ENCODE results near the gene ESRRA. TPM values are rescaled to one million over a fixed set of nuclear protein-coding genes. Genes with fewer than 3 reads are reported as not detected.
"Not testable (repeated sequence)": the region's sequence is repeated elsewhere in the genome, so short reads cannot be mapped to it uniquely, and the experiment has no call there.

The ESRRA gene
- total RNA-seq, 2 experiments from 2014 or later: 46.6 to 54.0 TPM

DNA sequence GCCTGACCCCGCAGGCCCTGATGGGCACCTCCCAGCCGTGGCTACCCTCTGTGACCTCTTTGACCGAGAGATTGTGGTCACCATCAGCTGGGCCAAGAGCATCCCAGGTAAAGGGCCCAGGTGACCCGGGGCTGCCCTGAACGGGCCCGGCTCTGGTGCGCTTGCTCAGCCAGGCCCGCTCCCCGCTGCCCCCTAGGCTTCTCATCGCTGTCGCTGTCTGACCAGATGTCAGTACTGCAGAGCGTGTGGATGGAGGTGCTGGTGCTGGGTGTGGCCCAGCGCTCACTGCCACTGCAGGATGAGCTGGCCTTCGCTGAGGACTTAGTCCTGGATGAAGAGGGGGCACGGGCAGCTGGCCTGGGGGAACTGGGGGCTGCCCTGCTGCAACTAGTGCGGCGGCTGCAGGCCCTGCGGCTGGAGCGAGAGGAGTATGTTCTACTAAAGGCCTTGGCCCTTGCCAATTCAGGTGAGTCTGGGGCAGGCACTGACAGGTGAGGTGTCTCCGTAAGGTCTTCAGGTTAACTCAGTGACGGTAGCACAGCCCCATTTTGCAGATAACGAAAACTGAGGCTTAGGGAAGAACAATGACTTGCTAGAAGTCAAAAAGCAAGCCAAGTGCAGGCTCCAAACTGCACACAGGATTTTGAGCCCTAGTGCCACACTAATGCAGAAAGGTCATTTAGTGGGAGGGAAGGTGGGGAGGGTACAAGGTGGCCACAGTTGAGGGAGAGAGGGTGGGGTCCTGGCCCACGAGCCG lies 9.7 kb downstream of the ESRRA start:
- Mint-ChIP-seq H3K36me3 (peaks cover 22% of the 10 kb centered on the region), H3K27ac (no peak overlapping the region), H3K4me3 (no peak overlapping the region), H3K27me3 (no peaks in the 10 kb centered on the region), H3K9me3 (ENCODE audit: low read depth) (no peaks in the 10 kb centered on the region), H3K4me1 (peaks cover 50% of the 10 kb centered on the region)
- CTCF ChIA-PET: no interaction called here
- DNase-seq: peak; percentile 40
- ATAC-seq: no peak

DNA sequence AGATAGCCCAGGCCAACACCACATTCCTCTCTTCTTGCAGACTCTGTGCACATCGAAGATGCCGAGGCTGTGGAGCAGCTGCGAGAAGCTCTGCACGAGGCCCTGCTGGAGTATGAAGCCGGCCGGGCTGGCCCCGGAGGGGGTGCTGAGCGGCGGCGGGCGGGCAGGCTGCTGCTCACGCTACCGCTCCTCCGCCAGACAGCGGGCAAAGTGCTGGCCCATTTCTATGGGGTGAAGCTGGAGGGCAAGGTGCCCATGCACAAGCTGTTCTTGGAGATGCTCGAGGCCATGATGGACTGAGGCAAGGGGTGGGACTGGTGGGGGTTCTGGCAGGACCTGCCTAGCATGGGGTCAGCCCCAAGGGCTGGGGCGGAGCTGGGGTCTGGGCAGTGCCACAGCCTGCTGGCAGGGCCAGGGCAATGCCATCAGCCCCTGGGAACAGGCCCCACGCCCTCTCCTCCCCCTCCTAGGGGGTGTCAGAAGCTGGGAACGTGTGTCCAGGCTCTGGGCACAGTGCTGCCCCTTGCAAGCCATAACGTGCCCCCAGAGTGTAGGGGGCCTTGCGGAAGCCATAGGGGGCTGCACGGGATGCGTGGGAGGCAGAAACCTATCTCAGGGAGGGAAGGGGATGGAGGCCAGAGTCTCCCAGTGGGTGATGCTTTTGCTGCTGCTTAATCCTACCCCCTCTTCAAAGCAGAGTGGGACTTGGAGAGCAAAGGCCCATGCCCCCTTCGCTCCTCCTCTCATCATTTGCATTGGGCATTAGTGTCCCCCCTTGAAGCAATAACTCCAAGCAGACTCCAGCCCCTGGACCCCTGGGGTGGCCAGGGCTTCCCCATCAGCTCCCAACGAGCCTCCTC lies 10.6 kb downstream of the ESRRA start:
- peaks cover 51% of the 10 kb centered on the region for H3K4me1 Mint-ChIP-seq
- DNase-seq: peak; percentile 41
- CTCF ChIA-PET: interaction anchor here (1.5 to 3.5 kb wide), 7 partner anchors 9 to 110 kb away, joined by 3 to 140 read pairs (median 15); partner anchors contain the start of genes ESRRA and FERMT3
- H3K9me3 Mint-ChIP-seq (ENCODE audit: low read depth); H3K27me3 Mint-ChIP-seq; ATAC-seq: not testable (repeated sequence)
- peaks cover 24% of the 10 kb centered on the region for H3K36me3 Mint-ChIP-seq
- peak overlapping the region; percentile 95 for H3K4me3 Mint-ChIP-seq
- peak overlapping the region; percentile 100 for H3K27ac Mint-ChIP-seq

DNA sequence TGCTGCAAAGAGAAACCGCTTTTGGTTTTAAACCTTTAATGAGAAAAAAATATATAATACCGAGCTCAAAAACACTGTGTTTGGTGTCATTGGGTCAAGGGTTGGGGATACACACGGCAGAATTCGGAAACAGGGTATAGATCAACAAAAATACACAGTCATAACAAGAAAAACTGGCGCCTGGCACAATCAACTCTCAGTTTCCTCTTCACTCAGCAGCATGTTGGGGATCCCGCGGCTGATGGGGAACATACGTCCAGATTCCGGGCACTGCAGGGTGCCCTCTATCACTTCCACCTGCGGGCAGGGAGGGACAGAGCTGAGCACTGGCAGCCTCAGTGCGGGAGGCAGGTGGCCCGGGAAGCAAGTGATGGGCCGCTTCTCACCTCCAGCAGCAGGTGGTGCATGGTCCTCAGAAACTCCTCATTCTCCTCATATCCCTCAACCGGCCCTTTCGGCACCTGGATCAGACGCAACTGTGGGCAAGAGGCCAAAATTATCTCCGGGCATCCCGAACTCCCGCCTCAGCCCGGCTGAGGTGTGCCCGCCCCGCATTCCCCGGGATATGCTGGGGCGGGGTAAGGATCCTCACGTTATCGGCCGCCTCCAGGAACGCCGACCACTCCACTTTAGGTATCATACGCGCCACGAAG lies 11.5 kb downstream of the ESRRA start:
- H3K4me3 Mint-ChIP-seq: peak overlapping the region; percentile 95
- peak overlapping the region; percentile 100 for H3K27ac Mint-ChIP-seq
- ATAC-seq: peak; percentile 7
- peaks cover 27% of the 10 kb centered on the region for H3K36me3 Mint-ChIP-seq
- H3K27me3 Mint-ChIP-seq: no peaks in the 10 kb centered on the region
- peak; percentile 67 for DNase-seq
- CTCF ChIA-PET: interaction anchor here (0.6 to 3.5 kb wide), 19 partner anchors 9 to 456 kb away, joined by 3 to 140 read pairs (median 10); partner anchors contain the start of genes CATSPERZ, CCDC88B, ESRRA and FERMT3
- H3K4me1 Mint-ChIP-seq: peaks cover 51% of the 10 kb centered on the region
- no peaks in the 10 kb centered on the region for H3K9me3 Mint-ChIP-seq (ENCODE audit: low read depth)

DNA sequence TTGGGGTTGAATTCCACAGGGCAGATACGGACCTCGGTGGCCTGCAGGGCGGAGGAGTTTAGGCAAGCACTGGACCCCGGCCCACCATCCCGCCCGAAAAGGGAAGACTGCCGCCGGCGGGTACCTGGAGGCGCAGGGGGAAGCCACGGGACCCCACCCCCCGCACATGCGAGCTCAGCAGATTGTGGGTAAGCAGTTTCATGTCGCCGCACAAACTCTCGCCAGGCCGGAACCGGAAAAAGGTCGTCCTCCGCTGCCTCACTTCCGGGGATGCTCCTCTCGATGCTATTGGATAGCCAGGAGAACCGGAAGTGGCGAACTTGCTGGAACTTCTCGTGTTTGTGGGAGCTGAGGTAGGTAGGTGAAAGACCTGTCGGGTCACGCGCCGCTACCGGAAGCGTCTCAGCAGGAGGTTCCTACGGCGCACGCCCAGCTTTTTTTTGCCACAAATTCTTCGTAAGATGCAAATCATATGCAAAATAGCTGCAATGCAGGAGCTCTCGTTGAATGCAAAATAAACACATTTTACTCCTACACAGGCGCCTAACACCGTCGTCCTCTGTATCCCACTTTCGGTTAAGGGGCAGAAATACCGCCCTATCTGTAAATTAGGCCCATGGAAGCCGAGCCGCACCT lies 12.1 kb downstream of the ESRRA start, which contains the start of gene TRMT112:
TSS of gene TRMT112 (minus strand) at position 235 of the 636 bp plus-strand sequence. CDS start at position 202, 33 bp downstream.
- CTCF ChIA-PET: interaction anchor here (0.8 to 3.5 kb wide), 25 partner anchors 10 to 371 kb away, joined by 3 to 140 read pairs (median 6); partner anchors contain the start of genes CATSPERZ, CCDC88B, ESRRA and FERMT3
- peak; percentile 99 for DNase-seq
- ATAC-seq: peak; percentile 68
- Mint-ChIP-seq H3K4me1 (peaks cover 47% of the 10 kb centered on the region), H3K36me3 (peaks cover 27% of the 10 kb centered on the region), H3K4me3 (peak within 1 kb of the TSS; percentile 95), H3K27me3 (no peaks in the 10 kb centered on the region), H3K27ac (peak within 1 kb of the TSS; percentile 100), H3K9me3 (ENCODE audit: low read depth) (no peaks in the 10 kb centered on the region)

DNA sequence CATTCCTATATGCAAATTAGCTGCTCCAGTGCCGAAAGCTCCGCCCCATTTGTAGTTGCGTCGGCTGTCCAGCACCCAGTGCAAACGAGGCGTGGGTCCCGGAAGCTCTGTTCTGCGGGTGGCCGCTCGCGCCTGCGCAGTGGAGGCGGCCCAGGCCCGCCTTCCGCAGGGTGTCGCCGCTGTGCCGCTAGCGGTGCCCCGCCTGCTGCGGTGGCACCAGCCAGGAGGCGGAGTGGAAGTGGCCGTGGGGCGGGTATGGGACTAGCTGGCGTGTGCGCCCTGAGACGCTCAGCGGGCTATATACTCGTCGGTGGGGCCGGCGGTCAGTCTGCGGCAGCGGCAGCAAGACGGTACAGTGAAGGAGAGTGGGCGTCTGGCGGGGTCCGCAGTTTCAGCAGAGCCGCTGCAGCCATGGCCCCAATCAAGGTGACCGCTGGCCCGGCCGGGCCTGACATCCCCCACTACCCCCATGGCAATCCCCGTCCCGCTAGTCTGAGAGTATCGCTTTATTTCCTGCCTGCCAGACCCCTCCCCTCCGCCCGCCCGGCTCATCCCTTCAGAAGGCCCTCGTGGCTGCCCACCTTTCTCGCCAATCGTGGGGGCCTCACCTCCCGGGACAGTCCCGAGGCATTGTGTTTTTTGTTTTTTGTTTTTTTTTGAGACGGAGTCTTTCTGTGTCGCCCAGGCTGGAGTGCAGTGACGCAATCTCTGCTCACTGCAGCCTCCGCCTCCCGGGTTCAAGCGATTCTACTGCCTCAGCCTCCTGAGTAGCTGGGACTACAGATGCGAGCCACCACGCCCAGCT lies 12.8 kb downstream of the ESRRA start, which contains the start of gene PRDX5:
TSS of gene PRDX5 (plus strand) at position 161 of the 805 bp plus-strand sequence. CDS start at position 256, 95 bp downstream.
- Mint-ChIP-seq H3K27ac (peak within 1 kb of the TSS; percentile 100), H3K4me1 (peaks cover 40% of the 10 kb centered on the region), H3K4me3 (peak within 1 kb of the TSS; percentile 95), H3K9me3 (ENCODE audit: low read depth) (no peaks in the 10 kb centered on the region), H3K27me3 (no peaks in the 10 kb centered on the region), H3K36me3 (peaks cover 22% of the 10 kb centered on the region)
- DNase-seq: peak; percentile 97
- CTCF ChIA-PET: interaction anchor here (0.8 to 3.5 kb wide), 25 partner anchors 9 to 370 kb away, joined by 3 to 140 read pairs (median 6); partner anchors contain the start of genes CATSPERZ, CCDC88B, ESRRA and FERMT3
- ATAC-seq: peak; percentile 84

DNA sequence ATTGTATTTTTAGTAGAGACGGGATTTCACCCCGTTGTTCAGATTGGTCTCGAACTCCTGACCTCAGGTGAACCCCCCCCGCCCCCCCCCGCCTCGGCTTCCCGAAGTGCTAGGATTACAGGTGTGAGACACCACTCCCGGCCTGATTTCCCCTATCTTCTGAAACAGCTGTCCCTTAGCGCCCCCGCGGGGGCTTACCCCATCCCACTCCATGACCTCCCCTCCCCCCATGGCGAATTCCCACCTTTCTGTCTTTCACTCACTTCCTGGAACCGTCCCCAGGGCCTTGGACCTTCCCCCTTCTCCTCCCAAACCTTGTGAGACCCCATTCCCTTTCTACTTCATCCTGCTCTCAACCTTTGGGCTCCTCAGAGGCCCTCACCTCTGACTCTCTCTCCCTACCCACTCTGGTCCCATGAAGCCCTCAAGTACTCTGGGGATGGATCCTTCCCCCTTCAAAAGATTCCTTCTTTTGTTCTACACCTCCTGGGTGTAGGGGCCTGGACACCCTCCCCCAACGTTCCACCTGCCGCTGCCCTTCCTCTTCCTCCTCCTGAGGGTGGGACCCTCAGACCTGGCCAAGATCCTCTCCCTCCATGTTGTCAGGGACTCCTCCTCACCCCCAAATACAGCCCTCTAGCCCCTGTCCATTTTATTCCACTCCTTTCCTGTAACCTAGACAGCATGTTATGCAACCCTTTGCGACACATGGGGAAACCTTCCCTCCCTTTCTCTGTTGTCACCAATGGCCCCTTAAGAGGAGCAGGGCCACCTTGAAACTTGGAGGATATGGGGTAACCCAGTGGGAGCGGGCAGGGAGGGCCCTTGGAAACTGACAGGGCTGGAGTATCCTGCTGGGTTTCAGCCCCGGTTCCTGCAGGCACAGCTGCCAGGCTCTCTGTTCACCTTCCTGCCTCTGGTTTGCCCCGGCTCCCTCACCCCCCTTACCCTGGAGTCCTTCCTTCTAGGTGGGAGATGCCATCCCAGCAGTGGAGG lies 13.7 kb downstream of the ESRRA start:
- Mint-ChIP-seq H3K4me3 (peak overlapping the region; percentile 95), H3K27ac (peak overlapping the region; percentile 100)

DNA sequence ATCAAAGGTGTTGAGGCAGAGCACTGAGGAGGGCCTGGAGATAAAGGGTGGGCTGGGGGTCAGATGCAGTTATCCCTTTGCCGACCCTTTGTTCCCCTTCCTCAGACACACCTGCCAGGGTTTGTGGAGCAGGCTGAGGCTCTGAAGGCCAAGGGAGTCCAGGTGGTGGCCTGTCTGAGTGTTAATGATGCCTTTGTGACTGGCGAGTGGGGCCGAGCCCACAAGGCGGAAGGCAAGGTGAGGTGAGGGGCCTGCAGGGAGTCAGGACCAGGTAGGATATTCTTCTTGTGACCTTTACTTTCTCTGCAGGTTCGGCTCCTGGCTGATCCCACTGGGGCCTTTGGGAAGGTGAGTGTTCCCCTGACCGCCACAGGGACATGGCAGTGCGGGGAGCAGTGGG lies 15.2 kb downstream of the ESRRA start:
- Mint-ChIP-seq H3K27me3 (no peaks in the 10 kb centered on the region), H3K4me1 (peaks cover 35% of the 10 kb centered on the region), H3K4me3 (no peak overlapping the region), H3K9me3 (ENCODE audit: low read depth) (no peaks in the 10 kb centered on the region), H3K27ac (no peak overlapping the region), H3K36me3 (peaks cover 16% of the 10 kb centered on the region)
- no peak for DNase-seq
- CTCF ChIA-PET: interaction anchor here (1.7 kb wide), 1 partner anchor 11 kb away, joined by 9 read pairs; no protein-coding TSS in a partner anchor
- no peak for ATAC-seq

More for the DNA sequence above, 13.7 kb downstream of the ESRRA start:
- no peaks in the 10 kb centered on the region for H3K9me3 Mint-ChIP-seq (ENCODE audit: low read depth)
- CTCF ChIA-PET: interaction anchor here (1.4 to 3.5 kb wide), 9 partner anchors 12 to 369 kb away, joined by 3 to 140 read pairs (median 10); partner anchors contain the start of genes FERMT3 and FKBP2
- H3K36me3 Mint-ChIP-seq: peaks cover 19% of the 10 kb centered on the region
- no peak for ATAC-seq
- no peaks in the 10 kb centered on the region for H3K27me3 Mint-ChIP-seq
- peaks cover 39% of the 10 kb centered on the region for H3K4me1 Mint-ChIP-seq
- peak; percentile 41 for DNase-seq

DNA sequence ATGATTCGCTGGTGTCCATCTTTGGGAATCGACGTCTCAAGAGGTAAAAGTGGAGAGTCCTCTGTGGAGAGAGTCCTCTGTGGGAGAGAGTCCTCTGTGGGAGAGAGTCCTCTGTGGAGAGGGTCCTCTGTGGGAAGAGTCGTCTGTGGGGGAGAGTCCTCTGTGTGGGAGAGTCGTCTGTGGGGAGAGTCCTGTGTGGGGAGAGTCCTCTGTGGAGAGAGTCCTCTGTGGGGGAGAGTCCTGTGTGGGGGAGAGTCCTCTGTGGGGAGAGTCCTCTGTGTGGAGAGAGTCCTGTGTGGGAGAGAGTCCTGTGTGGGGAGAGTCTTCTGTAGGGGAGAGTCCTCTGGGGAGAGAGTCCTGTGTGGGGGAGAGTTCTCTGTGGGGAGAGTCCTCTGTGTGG lies 15.7 kb downstream of the ESRRA start:
- H3K27me3 Mint-ChIP-seq: no peaks in the 10 kb centered on the region
- H3K27ac Mint-ChIP-seq: peak overlapping the region; percentile 52
- peaks cover 35% of the 10 kb centered on the region for H3K4me1 Mint-ChIP-seq
- H3K36me3 Mint-ChIP-seq: peaks cover 16% of the 10 kb centered on the region
- CTCF ChIA-PET: interaction anchor here (3.5 kb wide), 1 partner anchor 11 kb away, joined by 13 read pairs; no protein-coding TSS in a partner anchor
- DNase-seq (no peak), ATAC-seq (no peak)
- no peaks in the 10 kb centered on the region for H3K9me3 Mint-ChIP-seq (ENCODE audit: low read depth)
- H3K4me3 Mint-ChIP-seq: no peak overlapping the region

DNA sequence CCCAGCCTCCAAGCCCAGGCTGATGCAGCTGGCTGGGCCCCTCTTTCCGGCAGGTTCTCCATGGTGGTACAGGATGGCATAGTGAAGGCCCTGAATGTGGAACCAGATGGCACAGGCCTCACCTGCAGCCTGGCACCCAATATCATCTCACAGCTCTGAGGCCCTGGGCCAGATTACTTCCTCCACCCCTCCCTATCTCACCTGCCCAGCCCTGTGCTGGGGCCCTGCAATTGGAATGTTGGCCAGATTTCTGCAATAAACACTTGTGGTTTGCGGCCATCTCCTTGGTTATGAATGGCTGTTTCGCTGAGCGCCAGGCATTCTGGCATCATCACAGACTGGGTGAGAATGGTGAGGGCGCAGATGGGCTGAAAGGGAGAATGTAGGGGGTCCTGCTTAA lies 16.2 kb downstream of the ESRRA start:
- Mint-ChIP-seq H3K4me1 (peaks cover 31% of the 10 kb centered on the region), H3K9me3 (ENCODE audit: low read depth) (no peaks in the 10 kb centered on the region), H3K4me3 (no peak overlapping the region), H3K27me3 (no peaks in the 10 kb centered on the region), H3K36me3 (peaks cover 16% of the 10 kb centered on the region), H3K27ac (no peak overlapping the region)
- no peak for ATAC-seq
- no peak for DNase-seq
- CTCF ChIA-PET: interaction anchor here (3.5 kb wide), 1 partner anchor 10 kb away, joined by 13 read pairs; no protein-coding TSS in a partner anchor

DNA sequence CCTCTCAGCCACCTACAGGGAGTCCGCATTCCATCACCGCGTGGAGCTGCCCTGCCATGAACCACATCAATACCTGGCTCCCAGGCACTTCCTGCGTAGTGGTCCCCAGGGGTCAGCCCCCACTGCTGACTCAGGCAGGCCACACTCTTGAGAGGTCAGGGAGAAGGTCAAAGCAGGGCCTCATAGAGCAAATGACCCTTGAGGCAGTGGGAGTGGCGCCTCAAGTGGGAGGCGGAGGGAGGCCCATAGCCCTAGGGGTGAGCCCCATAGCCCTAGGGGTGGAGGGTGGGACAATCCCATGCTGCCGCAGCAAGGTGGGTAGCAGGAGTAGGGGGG lies 17.6 kb downstream of the ESRRA start:
- H3K4me3 Mint-ChIP-seq: no peak overlapping the region
- H3K4me1 Mint-ChIP-seq: peaks cover 23% of the 10 kb centered on the region
- CTCF ChIA-PET: interaction anchor here (3.5 kb wide), 1 partner anchor 9 kb away, joined by 13 read pairs; no protein-coding TSS in a partner anchor
- no peaks in the 10 kb centered on the region for H3K9me3 Mint-ChIP-seq (ENCODE audit: low read depth)
- peaks cover 11% of the 10 kb centered on the region for H3K36me3 Mint-ChIP-seq
- ATAC-seq (no peak), DNase-seq (no peak)
- no peak overlapping the region for H3K27ac Mint-ChIP-seq
- no peaks in the 10 kb centered on the region for H3K27me3 Mint-ChIP-seq

DNA sequence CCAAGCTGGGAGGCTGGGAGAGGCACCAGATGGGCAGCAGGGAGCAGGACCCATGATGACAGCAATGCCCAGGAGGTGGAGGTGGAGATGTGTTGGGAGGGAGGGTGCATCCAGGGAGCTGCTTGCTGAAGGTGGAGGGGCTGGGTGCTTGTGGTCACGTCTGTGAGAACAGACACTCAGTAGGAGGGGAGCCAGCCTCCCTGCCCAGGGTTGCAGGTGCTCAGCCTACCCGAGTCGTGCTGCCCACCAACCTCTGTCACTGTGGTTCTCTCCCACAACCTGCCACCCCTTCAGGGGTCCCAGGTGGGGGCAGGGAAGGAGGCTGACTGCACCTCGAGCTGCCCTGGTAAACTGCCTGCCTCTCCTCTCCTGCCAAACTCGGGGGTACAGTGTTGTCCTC lies 18.0 kb downstream of the ESRRA start:
- H3K36me3 Mint-ChIP-seq: peaks cover 9% of the 10 kb centered on the region
- CTCF ChIA-PET: interaction anchor here (3.5 kb wide), 1 partner anchor 8 kb away, joined by 13 read pairs; no protein-coding TSS in a partner anchor
- H3K9me3 Mint-ChIP-seq (ENCODE audit: low read depth): no peaks in the 10 kb centered on the region
- H3K4me3 Mint-ChIP-seq: no peak overlapping the region
- peaks cover 21% of the 10 kb centered on the region for H3K4me1 Mint-ChIP-seq
- no peaks in the 10 kb centered on the region for H3K27me3 Mint-ChIP-seq
- DNase-seq (no peak), ATAC-seq (no peak)
- H3K27ac Mint-ChIP-seq: no peak overlapping the region
